ENCODE measurements around the gene GNPTG.
"Not testable (repeated sequence)": the region's sequence is repeated elsewhere in the genome, so short reads cannot be mapped to it uniquely, and the experiment has no call there.

GNPTG gene

DNA sequence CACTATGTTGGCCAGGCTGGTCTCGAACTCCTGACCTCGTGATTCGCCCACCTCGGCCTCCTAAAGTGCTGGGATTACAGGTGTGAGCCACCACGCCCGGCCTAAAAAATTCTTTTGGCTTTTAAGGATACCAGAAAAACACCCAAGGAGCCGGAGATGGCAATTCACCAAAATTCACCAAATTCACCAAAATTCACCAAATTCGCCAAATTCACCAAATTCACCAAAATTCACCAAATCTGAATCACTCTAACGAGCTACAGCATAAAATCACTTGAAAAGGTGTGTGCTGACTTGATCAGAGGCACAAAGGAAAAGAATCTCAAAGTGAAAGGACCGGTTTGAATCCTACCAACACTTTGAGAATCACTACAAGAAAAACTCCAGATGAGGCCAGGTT is 22.8 kb upstream of the GNPTG start:
- WGBS = 92% methylated on average over 10 of the region's 10 CpGs
- H3K36me3 ChIP-seq (ENCODE audit: insufficient read depth, low read length) = peaks cover 15% of the 10 kb centered on the region
- H3K9ac ChIP-seq (ENCODE audit: low read depth, low read length); H3K4me3 ChIP-seq (ENCODE audit: low read length); H3K9me3 ChIP-seq (ENCODE audit: insufficient read depth, low read depth, low read length); H3K4me1 ChIP-seq (ENCODE audit: insufficient read depth, low read length); H3K27ac ChIP-seq (ENCODE audit: low read depth, low read length): not testable (repeated sequence)
- H3K27me3 ChIP-seq (ENCODE audit: insufficient read depth, low read length) = peaks cover 25% of the 10 kb centered on the region

DNA sequence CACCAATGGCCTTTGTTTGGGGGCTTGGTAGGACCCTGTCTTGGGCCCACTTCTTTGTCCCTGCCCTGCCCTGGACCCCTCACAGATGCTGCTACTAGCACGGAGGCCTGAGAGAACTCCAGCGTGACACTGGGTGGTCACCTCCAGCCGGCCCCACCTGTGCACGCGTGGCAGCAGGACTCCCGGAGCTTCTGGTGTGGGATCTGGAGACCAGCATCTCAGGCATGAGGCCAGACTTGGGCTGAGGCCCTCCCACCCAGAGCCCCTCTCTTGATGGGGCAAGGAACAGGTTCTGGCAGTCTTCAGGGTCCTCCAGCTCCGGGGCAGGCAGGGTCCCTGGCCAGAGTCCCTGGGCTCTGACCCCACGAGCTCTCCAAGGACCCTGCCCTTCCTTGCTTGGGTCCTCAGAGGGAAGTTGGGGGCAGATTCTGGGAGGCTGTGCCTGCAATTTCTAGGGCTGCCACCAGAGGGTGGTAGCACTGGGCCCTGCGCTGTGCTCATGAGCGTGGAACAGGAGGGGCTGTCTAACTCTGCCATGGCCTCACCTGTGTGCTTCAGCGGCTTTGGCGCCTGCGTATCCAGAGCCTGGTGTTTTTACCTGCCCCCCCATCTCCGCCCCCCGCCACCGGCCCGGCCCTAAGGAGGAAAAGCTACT is 21.3 kb upstream of the GNPTG start:
- WGBS = 69% methylated on average over 17 of the region's 17 CpGs
- H3K9ac ChIP-seq (ENCODE audit: low read depth, low read length) = no peak overlapping the region
- H3K4me1 ChIP-seq (ENCODE audit: insufficient read depth, low read length) = peaks cover 6% of the 10 kb centered on the region; the same call in 1 of the 2 replicates
- H3K4me3 ChIP-seq (ENCODE audit: low read length) = no peak overlapping the region
- peaks cover 39% of the 10 kb centered on the region for H3K27me3 ChIP-seq (ENCODE audit: insufficient read depth, low read length)
- no peak overlapping the region; the same call in 1 of the 2 replicates for H3K27ac ChIP-seq (ENCODE audit: low read depth, low read length)
- peaks cover under 1% of the 10 kb centered on the region; the same call in 1 of the 2 replicates for H3K36me3 ChIP-seq (ENCODE audit: insufficient read depth, low read length)
- H3K9me3 ChIP-seq (ENCODE audit: insufficient read depth, low read depth, low read length) = no peaks in the 10 kb centered on the region

DNA sequence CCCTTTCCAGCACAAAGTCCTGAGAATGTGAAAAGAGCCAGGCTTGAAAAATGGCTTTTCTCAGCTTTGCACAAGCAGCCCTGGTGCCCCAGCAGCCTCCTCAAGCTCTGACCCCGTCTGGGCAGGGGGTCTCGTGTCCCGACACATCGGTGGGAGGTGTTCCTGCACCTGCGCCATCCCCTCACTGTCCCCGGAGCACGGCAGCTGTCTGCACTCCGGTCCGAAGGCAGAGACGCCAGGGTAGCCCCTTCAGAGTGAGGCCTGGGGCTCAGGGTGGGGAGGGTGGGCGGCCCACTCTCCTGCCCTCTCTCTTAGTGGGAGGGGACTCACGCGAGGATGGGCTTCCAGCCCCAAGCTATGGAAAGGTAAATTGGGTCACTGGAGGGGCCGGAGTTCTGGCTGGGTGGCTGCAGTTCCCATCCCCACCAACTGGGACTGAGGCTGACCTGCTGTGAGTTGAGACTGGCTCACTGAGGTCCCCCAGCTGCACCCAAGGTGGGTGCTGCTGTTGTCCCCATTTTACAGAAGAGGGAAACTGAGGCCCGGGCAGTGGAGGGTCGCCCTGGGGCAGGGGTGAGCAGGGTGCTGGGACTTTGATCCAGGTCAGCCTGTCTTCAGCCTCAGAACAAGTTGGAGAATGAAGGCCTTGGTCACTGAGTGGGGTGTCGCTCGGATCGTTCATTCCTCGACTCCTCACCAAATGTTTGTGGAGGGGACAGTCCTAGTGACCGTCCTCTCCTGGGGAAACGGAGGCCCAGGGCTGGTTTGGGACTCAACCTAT is 20.6 kb upstream of the GNPTG start:
- H3K27me3 ChIP-seq (ENCODE audit: insufficient read depth, low read length) = peaks cover 47% of the 10 kb centered on the region
- peak overlapping the region; percentile 69; the same call in 1 of the 2 replicates for H3K9ac ChIP-seq (ENCODE audit: low read depth, low read length)
- H3K4me1 ChIP-seq (ENCODE audit: insufficient read depth, low read length) = peaks cover 6% of the 10 kb centered on the region; the same call in 1 of the 2 replicates
- no peaks in the 10 kb centered on the region for H3K36me3 ChIP-seq (ENCODE audit: insufficient read depth, low read length)
- peak overlapping the region; percentile 36; the same call in 1 of the 2 replicates for H3K27ac ChIP-seq (ENCODE audit: low read depth, low read length)
- peak overlapping the region; percentile 51 for H3K4me3 ChIP-seq (ENCODE audit: low read length)
- no peaks in the 10 kb centered on the region for H3K9me3 ChIP-seq (ENCODE audit: insufficient read depth, low read depth, low read length)
- 67% methylated on average over 22 of the region's 22 CpGs for WGBS

DNA sequence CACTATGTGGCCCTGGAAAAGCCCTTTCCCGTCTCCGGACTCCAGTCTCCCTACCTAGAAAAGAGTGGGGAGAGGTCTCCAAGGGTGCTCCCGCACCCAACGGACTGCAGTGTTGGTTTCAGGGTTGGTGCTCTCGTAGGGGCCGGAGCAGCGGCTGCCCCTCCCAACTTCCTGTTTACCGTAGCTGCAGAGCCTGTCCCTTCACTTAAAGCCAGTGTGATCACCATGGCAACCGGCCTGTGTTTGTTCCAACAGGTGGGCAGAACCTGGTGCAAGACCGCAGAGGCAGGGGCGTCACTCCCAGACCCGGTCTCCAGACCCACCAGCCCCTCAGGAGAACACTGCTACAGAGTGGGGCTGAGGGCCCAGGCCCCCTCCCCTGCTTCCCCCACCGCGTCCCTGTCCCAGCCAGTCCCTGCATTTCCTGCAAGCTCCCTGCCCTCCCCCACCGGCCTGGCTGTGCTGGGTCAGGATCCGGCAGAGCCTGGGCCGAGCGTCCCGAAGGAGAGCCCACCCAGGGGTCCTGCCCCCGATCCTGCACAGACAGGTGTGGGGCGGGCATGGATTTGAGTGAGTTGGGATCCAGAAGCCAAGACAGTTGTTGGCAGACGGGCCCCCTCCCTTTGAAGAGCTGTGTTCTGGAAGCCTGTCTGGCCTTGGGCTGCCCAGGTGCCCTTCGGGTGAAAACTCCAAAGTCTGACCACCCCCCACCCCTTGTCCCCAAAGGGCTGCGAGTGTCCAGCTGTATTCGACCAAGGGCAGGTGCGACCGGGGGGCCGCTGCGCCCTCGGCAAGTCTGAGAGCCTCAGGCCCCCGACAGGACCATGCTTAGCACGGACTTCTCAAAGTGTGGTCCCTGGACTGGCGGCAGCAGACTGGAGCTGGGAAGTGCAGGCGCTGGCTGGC is 19.8 kb upstream of the GNPTG start:
- Histone ChIP-seq H3K36me3 (ENCODE audit: insufficient read depth, low read length) (no peaks in the 10 kb centered on the region), H3K27ac (ENCODE audit: low read depth, low read length) (peak overlapping the region; percentile 46; the same call in 1 of the 2 replicates), H3K9ac (ENCODE audit: low read depth, low read length) (peak overlapping the region; percentile 69), H3K9me3 (ENCODE audit: insufficient read depth, low read depth, low read length) (no peaks in the 10 kb centered on the region), H3K4me1 (ENCODE audit: insufficient read depth, low read length) (peaks cover 6% of the 10 kb centered on the region; the same call in 1 of the 2 replicates), H3K27me3 (ENCODE audit: insufficient read depth, low read length) (peaks cover 55% of the 10 kb centered on the region), H3K4me3 (ENCODE audit: low read length) (peak overlapping the region; percentile 51)
- WGBS = 4% methylated on average over 34 of the region's 34 CpGs

DNA sequence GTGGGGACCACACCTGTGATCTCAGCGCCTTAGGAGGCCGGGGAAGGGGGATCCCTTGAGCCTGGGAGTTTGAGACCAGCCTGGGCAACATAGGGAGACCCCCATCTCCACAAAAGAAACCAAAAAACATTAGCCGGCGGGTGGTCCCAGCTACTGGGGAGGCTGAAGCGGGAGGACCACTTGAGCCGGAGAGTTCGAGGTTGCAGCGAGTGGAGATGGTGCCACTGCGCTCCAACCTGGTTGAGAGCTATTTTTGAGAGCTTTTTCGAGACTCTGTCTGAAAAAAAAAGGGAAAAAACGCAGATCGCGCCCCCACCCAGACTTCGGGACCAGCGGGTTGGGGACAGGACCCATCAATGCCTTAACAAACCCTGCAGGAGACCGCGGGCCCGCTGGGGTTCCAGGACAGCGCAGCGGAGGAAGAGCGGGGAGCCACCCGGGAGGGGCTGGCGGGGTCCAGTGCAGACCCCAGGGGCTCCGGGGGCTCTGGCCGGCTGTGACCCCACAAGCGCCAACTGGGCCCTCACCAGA is 19.0 kb upstream of the GNPTG start:
- 12% methylated on average over 26 of the region's 26 CpGs for WGBS
- Histone ChIP-seq H3K4me3 (ENCODE audit: low read length) (peak overlapping the region; percentile 51), H3K9ac (ENCODE audit: low read depth, low read length) (peak overlapping the region; percentile 69; the same call in 1 of the 2 replicates), H3K4me1 (ENCODE audit: insufficient read depth, low read length) (peaks cover 6% of the 10 kb centered on the region; the same call in 1 of the 2 replicates), H3K27ac (ENCODE audit: low read depth, low read length) (no peak overlapping the region), H3K27me3 (ENCODE audit: insufficient read depth, low read length) (peaks cover 57% of the 10 kb centered on the region), H3K36me3 (ENCODE audit: insufficient read depth, low read length) (no peaks in the 10 kb centered on the region), H3K9me3 (ENCODE audit: insufficient read depth, low read depth, low read length) (no peaks in the 10 kb centered on the region)

DNA sequence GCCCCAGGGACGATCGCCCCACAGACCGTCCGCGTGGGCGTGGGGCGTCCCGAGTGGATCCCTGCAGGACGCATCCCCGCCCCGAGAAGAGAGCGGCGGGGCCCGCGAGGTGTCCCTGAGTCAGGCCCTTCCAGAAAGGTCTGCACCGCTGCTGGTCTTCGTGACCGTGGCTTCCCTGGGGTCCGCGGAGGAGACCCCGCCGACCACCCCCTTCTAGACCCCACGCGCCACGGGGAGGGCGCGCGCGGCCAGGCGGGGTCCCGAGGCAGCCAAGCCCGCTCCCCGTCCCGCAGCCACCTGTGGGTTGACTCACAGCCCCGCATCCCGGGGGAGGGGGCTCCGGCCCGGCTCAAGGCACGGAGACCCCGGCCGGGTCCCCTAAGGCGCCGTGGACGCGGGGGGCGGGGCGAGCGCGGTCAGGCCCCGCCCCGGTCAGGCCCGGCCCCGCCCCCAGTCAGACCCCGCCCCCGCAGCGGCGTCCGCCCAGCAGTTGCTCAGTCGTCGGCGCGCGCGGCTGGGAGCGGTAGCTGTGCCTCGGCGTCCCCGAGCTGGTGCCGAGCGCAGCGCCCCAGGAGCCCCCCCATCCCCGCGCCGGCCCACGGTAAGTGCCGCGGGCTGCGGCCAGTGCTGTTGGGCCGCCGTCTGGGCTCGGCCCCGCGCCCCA is 18.4 kb upstream of the GNPTG start, which contains the start of gene BAIAP3:
TSS of gene BAIAP3 (plus strand) at position 497 of the 664 bp plus-strand sequence. CDS start 4,905 bp downstream, outside the sequence.
- Histone ChIP-seq H3K9ac (ENCODE audit: low read depth, low read length) (peak within 1 kb of the TSS; percentile 69; the same call in 1 of the 2 replicates), H3K27me3 (ENCODE audit: insufficient read depth, low read length) (peaks cover 57% of the 10 kb centered on the region), H3K36me3 (ENCODE audit: insufficient read depth, low read length) (no peaks in the 10 kb centered on the region), H3K4me1 (ENCODE audit: insufficient read depth, low read length) (peaks cover 6% of the 10 kb centered on the region; the same call in 1 of the 2 replicates), H3K27ac (ENCODE audit: low read depth, low read length) (no peak within 1 kb of the TSS), H3K4me3 (ENCODE audit: low read length) (peak within 1 kb of the TSS; percentile 51), H3K9me3 (ENCODE audit: insufficient read depth, low read depth, low read length) (no peaks in the 10 kb centered on the region)
- 7% methylated on average over 83 of the region's 83 CpGs for WGBS

DNA sequence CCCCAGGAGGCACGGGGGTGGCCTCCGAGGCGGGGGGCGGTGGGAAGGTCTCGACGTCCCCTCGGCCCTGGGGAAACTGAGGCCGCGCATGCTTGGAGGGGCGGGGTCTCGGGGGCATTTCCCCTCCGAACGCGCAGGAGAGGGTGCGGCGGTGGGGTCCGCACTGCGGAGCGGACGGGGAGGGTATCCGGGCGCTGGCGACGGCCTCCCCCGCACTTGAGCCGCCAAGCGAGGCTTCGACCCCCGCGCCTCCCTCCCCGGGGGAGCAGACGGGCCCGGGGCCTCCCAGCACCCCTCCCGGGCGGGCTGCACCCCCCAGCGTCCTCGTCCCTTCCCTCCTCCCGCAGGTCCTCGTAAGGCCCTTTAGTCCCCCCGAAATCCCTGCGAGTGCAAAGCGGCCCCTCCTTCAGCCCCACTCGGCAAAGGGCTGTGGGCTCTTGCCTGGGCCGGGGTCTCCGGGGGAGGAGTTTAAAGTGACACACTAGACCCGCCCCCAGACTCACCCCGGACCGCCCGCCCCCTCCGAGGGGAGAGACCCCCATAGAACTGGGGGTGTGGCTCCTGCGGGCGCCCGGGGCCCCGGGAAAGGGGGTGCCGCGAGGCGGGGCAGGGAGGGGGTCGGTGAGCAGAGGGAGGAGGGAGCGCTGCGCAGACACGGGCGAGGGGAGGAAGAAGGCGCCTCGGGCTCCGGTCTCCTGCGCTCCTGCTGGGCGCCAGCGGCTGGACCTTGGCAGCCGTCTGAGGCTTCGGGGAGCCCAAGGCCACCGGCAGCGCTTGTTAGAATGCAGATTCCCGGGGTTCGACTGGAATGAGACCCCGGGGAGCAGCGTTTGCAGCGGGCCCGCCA is 17.7 kb upstream of the GNPTG start:
- no peak overlapping the region for H3K9ac ChIP-seq (ENCODE audit: low read depth, low read length)
- WGBS = 4% methylated on average over 78 of the region's 78 CpGs
- peak overlapping the region; percentile 43 for H3K4me3 ChIP-seq (ENCODE audit: low read length)
- H3K27ac ChIP-seq (ENCODE audit: low read depth, low read length) = no peak overlapping the region
- H3K36me3 ChIP-seq (ENCODE audit: insufficient read depth, low read length) = no peaks in the 10 kb centered on the region
- H3K27me3 ChIP-seq (ENCODE audit: insufficient read depth, low read length) = peaks cover 57% of the 10 kb centered on the region
- H3K4me1 ChIP-seq (ENCODE audit: insufficient read depth, low read length) = peaks cover 6% of the 10 kb centered on the region; the same call in 1 of the 2 replicates
- no peaks in the 10 kb centered on the region for H3K9me3 ChIP-seq (ENCODE audit: insufficient read depth, low read depth, low read length)

DNA sequence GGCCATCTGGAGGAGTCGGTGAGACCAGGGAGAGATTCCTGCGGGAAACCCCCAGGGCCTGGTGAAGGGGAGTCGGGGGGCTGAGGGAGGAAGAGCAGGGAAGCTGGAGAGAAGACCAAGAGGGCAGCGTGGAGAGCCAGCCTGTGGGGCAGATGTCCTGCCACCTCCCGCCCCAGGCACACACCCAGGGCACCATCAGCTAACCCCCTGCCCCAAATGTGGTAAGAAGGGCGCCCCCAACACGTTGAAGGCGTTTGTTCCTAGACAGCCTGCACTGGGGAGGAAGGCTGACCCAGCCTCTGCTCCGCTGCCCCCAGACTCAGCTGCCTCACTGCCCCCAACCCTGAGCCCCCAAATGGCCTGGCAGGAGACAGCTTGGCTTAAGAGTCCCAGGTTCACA is 17.0 kb upstream of the GNPTG start:
- H3K4me1 ChIP-seq (ENCODE audit: insufficient read depth, low read length) = peaks cover 6% of the 10 kb centered on the region; the same call in 1 of the 2 replicates
- no peaks in the 10 kb centered on the region for H3K36me3 ChIP-seq (ENCODE audit: insufficient read depth, low read length)
- H3K4me3 ChIP-seq (ENCODE audit: low read length) = peak overlapping the region; percentile 43; the same call in 1 of the 2 replicates
- H3K27me3 ChIP-seq (ENCODE audit: insufficient read depth, low read length) = peaks cover 57% of the 10 kb centered on the region
- no peak overlapping the region for H3K27ac ChIP-seq (ENCODE audit: low read depth, low read length)
- H3K9ac ChIP-seq (ENCODE audit: low read depth, low read length) = no peak overlapping the region
- no peaks in the 10 kb centered on the region for H3K9me3 ChIP-seq (ENCODE audit: insufficient read depth, low read depth, low read length)
- WGBS = 26% methylated on average over 9 of the region's 9 CpGs

DNA sequence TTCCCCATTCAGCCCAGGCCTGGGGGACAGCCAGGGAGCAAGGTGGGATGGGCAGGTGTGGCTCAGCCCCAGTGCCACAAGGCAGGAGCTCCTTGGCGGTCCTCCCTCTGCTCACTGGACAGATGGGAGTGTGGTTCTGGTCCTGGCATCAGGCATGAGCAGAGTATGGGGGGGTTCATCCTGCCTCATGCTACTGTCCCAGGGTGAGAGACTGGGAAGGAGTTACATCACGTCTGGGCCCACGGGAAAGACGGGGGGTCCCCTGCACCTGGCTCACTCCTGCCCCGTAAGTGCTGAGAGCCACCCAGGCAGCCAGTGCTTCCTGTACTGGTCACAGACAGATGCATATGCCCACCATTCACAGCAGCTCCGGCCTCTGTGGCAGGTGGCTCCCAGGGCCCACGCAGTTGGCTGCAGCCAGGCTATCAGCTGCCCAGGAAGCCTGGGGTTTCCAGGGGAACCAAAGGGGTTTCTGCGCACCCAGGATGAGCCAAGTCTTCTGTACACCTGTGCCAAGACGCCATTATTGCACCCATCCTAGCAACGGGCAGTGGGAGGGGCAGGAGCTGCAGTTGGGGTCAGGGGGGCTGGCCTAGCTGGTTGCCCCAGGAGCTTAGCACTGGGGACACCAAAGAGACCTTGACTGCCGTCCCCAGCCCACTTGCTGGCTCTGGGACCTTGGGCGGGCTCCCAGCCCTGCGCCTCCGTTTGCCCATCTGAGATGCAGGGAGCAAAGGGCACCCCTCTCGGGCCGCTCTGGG is 16.3 kb upstream of the GNPTG start:
- Histone ChIP-seq H3K9me3 (ENCODE audit: insufficient read depth, low read depth, low read length) (no peaks in the 10 kb centered on the region), H3K4me1 (ENCODE audit: insufficient read depth, low read length) (peaks cover 6% of the 10 kb centered on the region; the same call in 1 of the 2 replicates), H3K4me3 (ENCODE audit: low read length) (no peak overlapping the region), H3K27ac (ENCODE audit: low read depth, low read length) (no peak overlapping the region), H3K9ac (ENCODE audit: low read depth, low read length) (no peak overlapping the region), H3K27me3 (ENCODE audit: insufficient read depth, low read length) (peaks cover 58% of the 10 kb centered on the region), H3K36me3 (ENCODE audit: insufficient read depth, low read length) (no peaks in the 10 kb centered on the region)
- WGBS = 69% methylated on average over 16 of the region's 16 CpGs
